SHP77 (cell line): Measurements from ENCODE around the gene NLRP3.
"Not testable (repeated sequence)": the region's sequence is repeated elsewhere in the genome, so short reads cannot be mapped to it uniquely, and the experiment has no call there.

Experiments used
- DNase-seq, 2 experiments: peaks; one replicate each; lab custom pipeline; 2025; lab: John Stamatoyannopoulos, UW

Gene NLRP3

DNA sequence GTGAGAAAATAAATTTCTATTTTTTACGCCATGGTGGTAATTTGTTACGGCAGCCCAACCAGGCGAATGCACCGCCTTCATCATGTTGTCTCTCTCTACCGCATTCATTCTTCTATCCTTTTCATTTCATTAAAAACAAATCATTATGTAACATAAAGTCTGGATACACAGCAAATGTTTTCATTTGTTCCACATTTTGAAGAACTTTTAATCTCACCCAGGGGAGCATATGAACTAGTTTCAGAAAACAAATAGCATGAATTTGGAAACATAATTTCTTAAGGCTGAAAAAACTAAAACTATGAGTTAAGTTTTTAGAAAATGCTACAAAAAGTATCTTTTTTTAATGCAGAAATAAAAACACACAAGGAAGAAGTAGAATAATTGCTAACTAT is 53.2 kb downstream of the NLRP3 start:
- DNase-seq: no peak

GRCh38 chr1:247470942-247471429 is 55.0 kb downstream of the NLRP3 start:
- not testable (repeated sequence) for DNase-seq

GRCh38 chr1:247471445-247472016 is 55.6 kb downstream of the NLRP3 start:
- no peak for DNase-seq

GRCh38 chr1:247472035-247472434 is 56.1 kb downstream of the NLRP3 start:
- no peak for DNase-seq

GRCh38 chr1:247474367-247474766 is 58.4 kb downstream of the NLRP3 start:
- DNase-seq: no peak

DNA sequence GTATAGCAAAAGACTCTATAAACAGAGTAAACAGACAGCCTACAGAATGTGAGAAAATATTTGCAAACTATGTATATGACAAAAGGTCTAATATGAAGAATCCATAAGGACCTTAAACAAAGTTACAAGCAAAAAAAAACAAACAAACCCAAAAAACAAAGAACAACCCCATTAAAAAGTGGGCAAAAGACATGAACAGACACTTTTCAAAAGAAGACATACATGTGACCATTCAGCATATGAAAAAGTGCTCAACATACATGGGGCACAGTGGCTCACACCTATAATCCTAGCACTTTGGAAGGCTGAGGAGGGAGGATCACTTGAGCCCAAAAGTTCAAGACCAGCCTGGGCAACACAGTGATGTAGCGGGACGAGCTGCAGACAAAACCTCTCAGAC is 59.8 kb downstream of the NLRP3 start:
- DNase-seq: no peak

GRCh38 chr1:247476328-247477058 is 60.5 kb downstream of the NLRP3 start:
- not testable (repeated sequence) for DNase-seq

- no peak for DNase-seq
These were observed 66.8 kb downstream of the NLRP3 start for GRCh38 chr1:247482747-247483146.

GRCh38 chr1:247487057-247487456 is 71.1 kb downstream of the NLRP3 start:
- peak; percentile 23 to 42 for DNase-seq

DNA sequence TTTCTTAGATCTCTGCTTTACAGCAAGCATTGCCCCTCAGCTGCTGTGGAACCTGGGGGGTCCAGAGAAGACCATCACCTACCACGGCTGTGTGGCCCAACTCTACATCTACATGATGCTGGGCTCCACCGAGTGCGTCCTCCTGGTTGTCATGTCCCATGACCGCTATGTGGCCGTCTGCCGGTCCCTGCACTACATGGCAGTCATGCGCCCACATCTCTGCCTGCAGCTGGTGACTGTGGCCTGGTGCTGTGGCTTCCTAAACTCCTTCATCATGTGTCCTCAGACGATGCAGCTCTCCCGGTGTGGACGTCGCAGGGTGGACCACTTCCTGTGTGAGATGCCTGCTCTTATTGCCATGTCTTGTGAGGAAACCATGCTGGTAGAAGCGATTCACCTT is 75.4 kb downstream of the NLRP3 start:
- no peak for DNase-seq

DNA sequence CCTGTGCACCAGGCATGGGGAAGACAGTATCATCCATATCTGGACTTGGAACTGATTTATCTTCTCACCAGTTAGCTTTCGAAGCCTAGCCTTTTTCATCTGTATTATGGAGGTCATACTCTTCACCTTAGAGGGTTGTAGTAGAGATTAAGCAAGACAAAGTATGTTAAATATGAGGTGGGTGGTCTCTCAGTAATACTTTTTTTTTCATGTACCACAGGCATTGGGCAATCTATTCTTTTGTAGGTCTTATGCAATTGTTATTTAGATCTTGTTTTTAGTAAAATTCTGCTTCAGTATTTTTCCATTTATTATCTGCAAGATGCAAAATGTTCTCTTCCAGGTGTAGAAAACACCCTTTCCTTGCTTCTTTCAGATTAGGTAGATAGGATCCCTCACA is 77.1 kb downstream of the NLRP3 start:
- DNase-seq: no peak

GRCh38 chr1:247494767-247495166 is 78.8 kb downstream of the NLRP3 start:
- no peak for DNase-seq

DNA sequence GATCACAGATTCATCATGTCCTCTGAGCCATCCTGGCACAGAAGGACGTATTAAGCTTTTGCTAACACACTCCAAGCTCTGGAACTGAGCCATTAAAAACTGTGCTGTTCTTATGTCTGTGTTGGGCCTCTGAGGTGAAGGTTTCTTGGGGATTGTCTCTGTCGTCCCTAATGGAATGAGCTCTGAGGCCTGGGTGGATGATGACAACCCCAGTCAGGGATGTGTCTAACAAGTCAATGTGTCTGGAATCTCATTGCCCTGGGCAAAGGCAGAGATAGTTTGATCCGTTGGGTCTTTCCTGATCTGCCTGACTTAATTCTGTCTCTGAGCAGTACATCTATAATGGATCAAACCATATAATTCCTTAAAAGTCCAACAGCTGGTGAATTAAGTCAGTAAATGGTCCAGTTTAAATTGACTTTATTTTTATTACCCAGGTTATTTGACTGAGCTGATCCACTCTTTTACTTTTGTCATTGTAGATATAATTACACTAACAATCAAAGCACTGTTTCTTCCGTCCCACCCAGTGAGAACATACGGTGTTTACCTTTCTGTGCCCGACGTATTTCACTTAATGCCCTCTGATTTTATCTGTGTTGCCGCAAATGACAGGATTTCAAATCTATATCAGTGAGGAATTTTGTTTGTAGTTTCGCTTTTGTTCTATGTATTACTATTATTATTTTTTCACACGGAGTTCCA is 80.8 kb downstream of the NLRP3 start:
- no peak for DNase-seq
